GM18505 (cell line): ENCODE results near the gene ARHGEF1.

ENCODE experiments used
- ATAC-seq: cut with Tn5 transposase; IDR thresholded peaks from one replicate; pipeline ENCODE4 v1.9.1; 2021; ENCODE audit not compliant: unreplicated experiment
- POLR2A ChIP-seq: IDR thresholded peaks from 4 replicates; pipeline ENCODE4 v1.6.1; 2011; ENCODE audit warnings: borderline replicate concordance; ENCODE audit not compliant: insufficient read depth, insufficient read length; ENCODE audit errors: extremely low read depth

ARHGEF1 gene

GRCh38 chr19:41853344-41853743 is 29.6 kb upstream of the ARHGEF1 start:
- TF ChIP-seq POLR2A, result no peak
- ATAC-seq, result no peak

GRCh38 chr19:41853768-41854167 is 29.2 kb upstream of the ARHGEF1 start:
- no peak for ATAC-seq
- TF ChIP-seq POLR2A, result no peak

- ATAC-seq, result no peak
Measured at GRCh38 chr19:41859213-41859617, 23.8 kb upstream of the ARHGEF1 start.

GRCh38 chr19:41859618-41860418 is 23.2 kb upstream of the ARHGEF1 start, which contains the start of gene RPS19:
TSS of gene RPS19 (plus strand) at chr19:41860255. CDS start at chr19:41860775, 520 bp downstream.
- peak; percentile 73 for ATAC-seq
- TF ChIP-seq POLR2A, result peak; percentile 95

More at GRCh38 chr19:41859213-41859617, 23.8 kb upstream of the ARHGEF1 start:
- no peak for TF ChIP-seq POLR2A

- ATAC-seq, result no peak
- TF ChIP-seq POLR2A, result no peak
Measured at GRCh38 chr19:41860419-41861115, 22.4 kb upstream of the ARHGEF1 start.

- ATAC-seq, result no peak
- no peak for TF ChIP-seq POLR2A
Measured at GRCh38 chr19:41861116-41861768, 21.7 kb upstream of the ARHGEF1 start.

- no peak for TF ChIP-seq POLR2A
- no peak for ATAC-seq
Measured at GRCh38 chr19:41861846-41862245, 21.1 kb upstream of the ARHGEF1 start.

GRCh38 chr19:41862445-41862986 is 20.5 kb upstream of the ARHGEF1 start:
- ATAC-seq, result no peak
- peak; percentile 6 for TF ChIP-seq POLR2A

- TF ChIP-seq POLR2A, result no peak
- no peak for ATAC-seq
Measured at GRCh38 chr19:41863209-41863931, 19.6 kb upstream of the ARHGEF1 start.

- TF ChIP-seq POLR2A, result no peak
- ATAC-seq, result no peak
Measured at GRCh38 chr19:41864374-41864773, 18.6 kb upstream of the ARHGEF1 start.

GRCh38 chr19:41866284-41866683 is 16.7 kb upstream of the ARHGEF1 start:
- ATAC-seq, result no peak
- peak; percentile 32 for TF ChIP-seq POLR2A

- ATAC-seq, result no peak
- TF ChIP-seq POLR2A, result peak; percentile 35
Measured at GRCh38 chr19:41868120-41868988, 14.6 kb upstream of the ARHGEF1 start.
